Testis (tissue), 2 donors: ENCODE data around the gene ZC3H10.

Experiments used
- POLR2A ChIP-seq: fragments of 450-650 bp; IDR thresholded peaks from one replicate; pipeline ENCODE4 v1.6.1; 2017; ENCODE audit warnings: antibody characterized with exemption, mild to moderate bottlenecking, moderate library complexity
- TF ChIP-seq, protein P1 (sequence below), 3 experiments: fragments of 450-650 bp in 2 of 3; fragments of 200-600 bp in 1 of 3; sonication (generic) in 1 of 3; IDR thresholded peaks; one replicate each; pipeline ENCODE4 v1.5.1; 2016 to 2019; ENCODE audit warnings: antibody characterized with exemption in 3 of 3, mild to moderate bottlenecking in 2 of 3, moderate library complexity in 1 of 3

DNA sequence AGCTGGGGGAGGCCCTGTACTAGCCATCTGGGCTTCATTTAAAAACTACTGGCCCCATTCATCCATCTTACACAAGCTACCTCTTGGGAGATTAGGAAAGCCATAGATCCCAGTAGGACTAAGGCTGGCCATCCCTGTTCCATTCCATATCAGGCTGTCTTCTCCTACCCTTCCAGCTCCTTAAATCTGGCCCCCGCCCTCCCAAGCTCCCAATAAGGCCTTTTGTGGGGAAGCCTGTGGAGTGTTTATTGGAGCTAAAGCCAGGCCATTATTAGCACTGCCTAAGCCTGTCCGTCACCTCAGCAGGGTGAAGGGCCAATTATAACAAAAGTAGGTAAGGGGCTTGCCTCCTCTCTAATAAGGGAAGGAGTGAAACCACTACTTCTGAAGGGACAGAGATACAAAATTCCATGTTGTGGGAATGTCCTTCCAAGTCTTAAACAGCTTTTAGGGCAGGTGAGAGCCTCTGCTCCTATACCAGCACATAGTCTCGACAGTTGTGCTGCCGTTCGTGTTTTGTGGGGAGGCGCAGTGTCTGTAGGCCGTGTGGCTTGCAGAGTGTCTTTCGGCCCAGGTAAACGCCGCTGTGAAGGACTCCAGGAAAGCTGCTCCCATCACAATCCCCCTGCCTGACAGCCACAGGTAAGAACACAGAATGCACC is 43.8 kb downstream of the ZC3H10 start:
- TF ChIP-seq, protein P1, sequence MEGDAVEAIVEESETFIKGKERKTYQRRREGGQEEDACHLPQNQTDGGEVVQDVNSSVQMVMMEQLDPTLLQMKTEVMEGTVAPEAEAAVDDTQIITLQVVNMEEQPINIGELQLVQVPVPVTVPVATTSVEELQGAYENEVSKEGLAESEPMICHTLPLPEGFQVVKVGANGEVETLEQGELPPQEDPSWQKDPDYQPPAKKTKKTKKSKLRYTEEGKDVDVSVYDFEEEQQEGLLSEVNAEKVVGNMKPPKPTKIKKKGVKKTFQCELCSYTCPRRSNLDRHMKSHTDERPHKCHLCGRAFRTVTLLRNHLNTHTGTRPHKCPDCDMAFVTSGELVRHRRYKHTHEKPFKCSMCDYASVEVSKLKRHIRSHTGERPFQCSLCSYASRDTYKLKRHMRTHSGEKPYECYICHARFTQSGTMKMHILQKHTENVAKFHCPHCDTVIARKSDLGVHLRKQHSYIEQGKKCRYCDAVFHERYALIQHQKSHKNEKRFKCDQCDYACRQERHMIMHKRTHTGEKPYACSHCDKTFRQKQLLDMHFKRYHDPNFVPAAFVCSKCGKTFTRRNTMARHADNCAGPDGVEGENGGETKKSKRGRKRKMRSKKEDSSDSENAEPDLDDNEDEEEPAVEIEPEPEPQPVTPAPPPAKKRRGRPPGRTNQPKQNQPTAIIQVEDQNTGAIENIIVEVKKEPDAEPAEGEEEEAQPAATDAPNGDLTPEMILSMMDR (IDR thresholded peaks at IDR 0.05): no peak
- TF ChIP-seq POLR2A: no peak
